ENCODE results near the gene GALNT2.

The GALNT2 gene

DNA sequence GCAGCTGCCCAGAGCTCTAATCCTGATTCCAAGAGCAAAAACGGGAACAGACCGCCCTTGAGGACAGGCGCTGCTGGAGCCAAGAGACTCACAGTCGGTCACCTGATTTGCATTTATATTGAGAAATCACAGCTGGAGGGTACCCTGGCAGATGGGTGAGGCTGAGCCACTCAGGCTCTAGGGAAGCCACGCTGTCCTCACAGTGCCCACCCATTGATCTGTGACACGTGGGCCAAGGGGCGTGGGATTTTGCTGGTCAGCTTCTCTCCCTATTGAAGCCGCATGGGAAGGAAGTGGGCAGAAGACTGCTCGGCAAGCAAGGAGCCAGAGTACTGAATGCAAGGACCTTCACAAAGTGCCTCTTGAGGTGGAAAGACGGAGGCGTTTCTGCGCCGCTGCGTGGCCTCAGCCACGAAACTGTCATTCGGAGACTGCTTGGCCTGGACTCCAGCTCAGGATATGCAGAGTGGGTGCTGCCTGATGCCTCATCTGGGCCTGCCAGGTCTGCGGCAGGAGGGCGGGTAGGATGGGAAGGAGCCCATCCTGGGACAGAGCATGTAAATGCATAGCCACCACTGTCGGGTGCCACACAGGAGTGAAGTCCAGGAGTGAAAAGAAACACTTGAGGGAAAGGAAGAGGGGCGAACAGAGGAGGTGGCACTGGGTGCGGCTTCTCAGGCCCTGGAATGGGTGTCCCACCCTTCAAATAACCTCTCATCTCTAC, 219.3 kb downstream of the GALNT2 start:
- TF ChIP-seq PPARA (CRISPR knock-in tag; IDR thresholded peaks at IDR 0.05; ENCODE audit: borderline replicate concordance) (no peak), OSR1 (CRISPR knock-in tag; IDR thresholded peaks at IDR 0.05) (no peak), PATZ1 (CRISPR knock-in tag; IDR thresholded peaks at IDR 0.05; ENCODE audit: borderline replicate concordance) (no peak), ARNTL (CRISPR knock-in tag; IDR thresholded peaks at IDR 0.05; ENCODE audit: borderline replicate concordance, low read depth) (no peak), GLIS3 (CRISPR knock-in tag; IDR thresholded peaks at IDR 0.05) (no peak), ZC3H10 (CRISPR knock-in tag; IDR thresholded peaks at IDR 0.05) (no peak), ISL1 (CRISPR knock-in tag; IDR thresholded peaks at IDR 0.05) (no peak), ZNF8 (CRISPR knock-in tag; IDR thresholded peaks at IDR 0.05) (no peak)
- TF ChIP-seq, protein P1, sequence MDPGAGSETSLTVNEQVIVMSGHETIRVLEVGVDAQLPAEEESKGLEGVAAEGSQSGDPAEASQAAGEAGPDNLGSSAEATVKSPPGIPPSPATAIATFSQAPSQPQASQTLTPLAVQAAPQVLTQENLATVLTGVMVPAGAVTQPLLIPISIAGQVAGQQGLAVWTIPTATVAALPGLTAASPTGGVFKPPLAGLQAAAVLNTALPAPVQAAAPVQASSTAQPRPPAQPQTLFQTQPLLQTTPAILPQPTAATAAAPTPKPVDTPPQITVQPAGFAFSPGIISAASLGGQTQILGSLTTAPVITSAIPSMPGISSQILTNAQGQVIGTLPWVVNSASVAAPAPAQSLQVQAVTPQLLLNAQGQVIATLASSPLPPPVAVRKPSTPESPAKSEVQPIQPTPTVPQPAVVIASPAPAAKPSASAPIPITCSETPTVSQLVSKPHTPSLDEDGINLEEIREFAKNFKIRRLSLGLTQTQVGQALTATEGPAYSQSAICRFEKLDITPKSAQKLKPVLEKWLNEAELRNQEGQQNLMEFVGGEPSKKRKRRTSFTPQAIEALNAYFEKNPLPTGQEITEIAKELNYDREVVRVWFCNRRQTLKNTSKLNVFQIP (CRISPR knock-in tag; IDR thresholded peaks at IDR 0.05; ENCODE audit: borderline replicate concordance, low read depth), result no peak
- TF ChIP-seq, protein P2, sequence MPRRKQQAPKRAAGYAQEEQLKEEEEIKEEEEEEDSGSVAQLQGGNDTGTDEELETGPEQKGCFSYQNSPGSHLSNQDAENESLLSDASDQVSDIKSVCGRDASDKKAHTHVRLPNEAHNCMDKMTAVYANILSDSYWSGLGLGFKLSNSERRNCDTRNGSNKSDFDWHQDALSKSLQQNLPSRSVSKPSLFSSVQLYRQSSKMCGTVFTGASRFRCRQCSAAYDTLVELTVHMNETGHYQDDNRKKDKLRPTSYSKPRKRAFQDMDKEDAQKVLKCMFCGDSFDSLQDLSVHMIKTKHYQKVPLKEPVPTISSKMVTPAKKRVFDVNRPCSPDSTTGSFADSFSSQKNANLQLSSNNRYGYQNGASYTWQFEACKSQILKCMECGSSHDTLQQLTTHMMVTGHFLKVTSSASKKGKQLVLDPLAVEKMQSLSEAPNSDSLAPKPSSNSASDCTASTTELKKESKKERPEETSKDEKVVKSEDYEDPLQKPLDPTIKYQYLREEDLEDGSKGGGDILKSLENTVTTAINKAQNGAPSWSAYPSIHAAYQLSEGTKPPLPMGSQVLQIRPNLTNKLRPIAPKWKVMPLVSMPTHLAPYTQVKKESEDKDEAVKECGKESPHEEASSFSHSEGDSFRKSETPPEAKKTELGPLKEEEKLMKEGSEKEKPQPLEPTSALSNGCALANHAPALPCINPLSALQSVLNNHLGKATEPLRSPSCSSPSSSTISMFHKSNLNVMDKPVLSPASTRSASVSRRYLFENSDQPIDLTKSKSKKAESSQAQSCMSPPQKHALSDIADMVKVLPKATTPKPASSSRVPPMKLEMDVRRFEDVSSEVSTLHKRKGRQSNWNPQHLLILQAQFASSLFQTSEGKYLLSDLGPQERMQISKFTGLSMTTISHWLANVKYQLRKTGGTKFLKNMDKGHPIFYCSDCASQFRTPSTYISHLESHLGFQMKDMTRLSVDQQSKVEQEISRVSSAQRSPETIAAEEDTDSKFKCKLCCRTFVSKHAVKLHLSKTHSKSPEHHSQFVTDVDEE (CRISPR knock-in tag; IDR thresholded peaks at IDR 0.05), result no peak
- ATAC-seq, result peak; percentile 9; the same call in 1 of the 3 replicates

- no peak for TF ChIP-seq ZC3H10 (CRISPR knock-in tag; IDR thresholded peaks at IDR 0.05)
- TF ChIP-seq RARB (CRISPR knock-in tag; IDR thresholded peaks at IDR 0.05), result no peak
- TF ChIP-seq GLIS3 (CRISPR knock-in tag; IDR thresholded peaks at IDR 0.05), result no peak
- TF ChIP-seq ZNF70 (CRISPR knock-in tag; IDR thresholded peaks at IDR 0.05), result no peak
- TF ChIP-seq SNAI2 (CRISPR knock-in tag; IDR thresholded peaks at IDR 0.05), result no peak
- TF ChIP-seq CSRNP3 (CRISPR knock-in tag; IDR thresholded peaks at IDR 0.05), result no peak
- no peak for TF ChIP-seq TCF4 (CRISPR knock-in tag; IDR thresholded peaks at IDR 0.05; ENCODE audit: borderline replicate concordance)
- ATAC-seq, result no peak; the same call in 2 of the 3 replicates
Observed at GRCh38 chr1:230286890-230287269, 219.8 kb downstream of the GALNT2 start.

DNA sequence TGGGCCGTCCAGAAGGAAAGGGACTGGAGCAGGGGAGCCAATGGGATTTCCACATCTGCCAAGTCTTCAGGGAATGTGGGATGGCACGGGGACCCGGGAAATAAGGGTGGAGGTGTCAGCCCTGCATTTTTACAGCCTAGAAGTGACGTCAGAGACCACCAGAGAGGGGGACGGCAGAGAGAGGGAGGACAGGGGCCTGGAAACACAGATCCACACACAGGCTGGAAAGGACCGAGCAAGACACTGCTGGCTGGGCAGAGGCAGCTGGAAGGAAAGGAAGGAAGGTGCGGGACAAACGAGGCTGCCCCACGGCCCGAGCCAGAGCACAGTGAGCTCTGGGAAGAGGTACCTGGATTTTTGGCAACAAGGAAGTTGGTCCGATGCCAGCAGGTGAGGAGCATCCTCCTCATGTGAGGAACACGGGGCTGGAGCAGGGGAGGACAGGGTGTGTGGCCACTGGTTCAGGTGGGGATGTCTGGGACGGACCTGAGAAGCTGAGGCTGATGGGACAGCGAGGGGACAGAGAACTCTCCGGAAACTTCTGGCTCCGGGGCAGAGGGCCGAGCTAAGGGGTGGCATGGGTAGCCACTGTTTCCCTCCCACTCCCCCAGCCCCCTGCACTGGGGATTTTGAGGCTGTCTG, 220.8 kb downstream of the GALNT2 start:
- peak; percentile 10; the same call in 2 of the 3 replicates for ATAC-seq
- no peak for TF ChIP-seq PATZ1 (CRISPR knock-in tag; IDR thresholded peaks at IDR 0.05; ENCODE audit: borderline replicate concordance)
- TF ChIP-seq GLIS3 (CRISPR knock-in tag; IDR thresholded peaks at IDR 0.05), result no peak
- no peak for TF ChIP-seq ZNF70 (CRISPR knock-in tag; IDR thresholded peaks at IDR 0.05)
- no peak for TF ChIP-seq ZNF565 (CRISPR knock-in tag; conservative IDR thresholded peaks at IDR 0.05; ENCODE audit: low read depth)
- no peak for TF ChIP-seq TOX (CRISPR knock-in tag; IDR thresholded peaks at IDR 0.05; ENCODE audit: borderline replicate concordance)
- TF ChIP-seq ZC3H10 (CRISPR knock-in tag; IDR thresholded peaks at IDR 0.05), result no peak
- TF ChIP-seq, protein P2 (CRISPR knock-in tag; IDR thresholded peaks at IDR 0.05), result no peak
- TF ChIP-seq BACH2 (CRISPR knock-in tag; IDR thresholded peaks at IDR 0.05; ENCODE audit: borderline replicate concordance), result no peak
- TF ChIP-seq TCF4 (CRISPR knock-in tag; IDR thresholded peaks at IDR 0.05; ENCODE audit: borderline replicate concordance), result no peak
- no peak for TF ChIP-seq CSRNP3 (CRISPR knock-in tag; IDR thresholded peaks at IDR 0.05)
- TF ChIP-seq PPARA (CRISPR knock-in tag; IDR thresholded peaks at IDR 0.05; ENCODE audit: borderline replicate concordance), result no peak
- TF ChIP-seq, protein P3, sequence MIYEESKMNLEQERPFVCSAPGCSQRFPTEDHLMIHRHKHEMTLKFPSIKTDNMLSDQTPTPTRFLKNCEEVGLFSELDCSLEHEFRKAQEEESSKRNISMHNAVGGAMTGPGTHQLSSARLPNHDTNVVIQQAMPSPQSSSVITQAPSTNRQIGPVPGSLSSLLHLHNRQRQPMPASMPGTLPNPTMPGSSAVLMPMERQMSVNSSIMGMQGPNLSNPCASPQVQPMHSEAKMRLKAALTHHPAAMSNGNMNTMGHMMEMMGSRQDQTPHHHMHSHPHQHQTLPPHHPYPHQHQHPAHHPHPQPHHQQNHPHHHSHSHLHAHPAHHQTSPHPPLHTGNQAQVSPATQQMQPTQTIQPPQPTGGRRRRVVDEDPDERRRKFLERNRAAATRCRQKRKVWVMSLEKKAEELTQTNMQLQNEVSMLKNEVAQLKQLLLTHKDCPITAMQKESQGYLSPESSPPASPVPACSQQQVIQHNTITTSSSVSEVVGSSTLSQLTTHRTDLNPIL (CRISPR knock-in tag; IDR thresholded peaks at IDR 0.05; ENCODE audit: low read depth), result no peak
